H1 (cell line): ENCODE data around the gene HSPBAP1. TPM values are rescaled to one million over a fixed set of nuclear protein-coding genes. Genes with fewer than 3 reads are reported as not detected.

ENCODE experiments used
- ATF3 ChIP-seq: IDR thresholded peaks from 2 replicates; pipeline ENCODE4 v1.6.1; 2011; ENCODE audit warnings: low read depth, mild to moderate bottlenecking, low read length; ENCODE audit not compliant: insufficient read depth
- CREB1 ChIP-seq: IDR thresholded peaks from 2 replicates; pipeline ENCODE4 v1.6.1; 2012; ENCODE audit warnings: inconsistent platforms
- EGR1 ChIP-seq: IDR thresholded peaks from 2 replicates; pipeline ENCODE4 v1.6.1; 2011; ENCODE audit warnings: low read depth, low read length, borderline replicate concordance
- NANOG ChIP-seq: IDR thresholded peaks from 2 replicates; pipeline ENCODE4 v1.6.1; 2011; ENCODE audit warnings: low read length, low read depth, mild to moderate bottlenecking, inconsistent platforms; ENCODE audit not compliant: insufficient read depth, poor library complexity, severe bottlenecking
- RNF2 ChIP-seq: fragments of 200-900, 300-1000 bp; sonication (generic); IDR thresholded peaks from 2 replicates; pipeline ENCODE4 v1.7.1; 2016; ENCODE audit warnings: borderline replicate concordance, low read depth, mild to moderate bottlenecking, antibody characterized with exemption, low read length; ENCODE audit not compliant: poor library complexity, severe bottlenecking; ENCODE audit errors: missing control alignments
- polyA plus RNA-seq, 7 experiments: library from polyadenylated mRNA; depleted of rRNA in 3 of 7; stranded (reverse) in 5 of 7; unstranded in 2 of 7; fragments of >200 nt in 5 of 7; fragments of 200-250 nt in 2 of 7; gene quantifications; 1 replicate in 5 of 7; 2 replicates in 1 of 7; 4 replicates in 1 of 7; pipeline versions ENCODE4 v1.2.1 to v1.2.3, GENCODE V29; 2011 to 2013; ENCODE audit warnings: missing spikeins in 2 of 7, mixed read lengths in 2 of 7
- total RNA-seq: library from RNA; stranded (reverse); fragmentation: NEBNext Ultra II Directional; extraction: Animal tissue kit (Norgen Biotek cat#: 25700); gene quantifications from 2 replicates; pipeline ENCODE4 v1.2.1, GENCODE V29; 2021

The HSPBAP1 gene
- total and polyA plus RNA-seq, 2 of the 8 experiments (the other 6 are each of a cell fraction or from before 2014, with no cell fraction given): 7.5 to 8.3 TPM

- TF ChIP-seq RNF2 (no peak), ATF3 (no peak), EGR1 (no peak), NANOG (no peak), CREB1 (no peak)
These were observed 31.1 kb upstream of the HSPBAP1 start (continued) for GRCh38 chr3:122824465-122825381.
